ENCODE measurements around the gene TELO2.

The TELO2 gene

DNA sequence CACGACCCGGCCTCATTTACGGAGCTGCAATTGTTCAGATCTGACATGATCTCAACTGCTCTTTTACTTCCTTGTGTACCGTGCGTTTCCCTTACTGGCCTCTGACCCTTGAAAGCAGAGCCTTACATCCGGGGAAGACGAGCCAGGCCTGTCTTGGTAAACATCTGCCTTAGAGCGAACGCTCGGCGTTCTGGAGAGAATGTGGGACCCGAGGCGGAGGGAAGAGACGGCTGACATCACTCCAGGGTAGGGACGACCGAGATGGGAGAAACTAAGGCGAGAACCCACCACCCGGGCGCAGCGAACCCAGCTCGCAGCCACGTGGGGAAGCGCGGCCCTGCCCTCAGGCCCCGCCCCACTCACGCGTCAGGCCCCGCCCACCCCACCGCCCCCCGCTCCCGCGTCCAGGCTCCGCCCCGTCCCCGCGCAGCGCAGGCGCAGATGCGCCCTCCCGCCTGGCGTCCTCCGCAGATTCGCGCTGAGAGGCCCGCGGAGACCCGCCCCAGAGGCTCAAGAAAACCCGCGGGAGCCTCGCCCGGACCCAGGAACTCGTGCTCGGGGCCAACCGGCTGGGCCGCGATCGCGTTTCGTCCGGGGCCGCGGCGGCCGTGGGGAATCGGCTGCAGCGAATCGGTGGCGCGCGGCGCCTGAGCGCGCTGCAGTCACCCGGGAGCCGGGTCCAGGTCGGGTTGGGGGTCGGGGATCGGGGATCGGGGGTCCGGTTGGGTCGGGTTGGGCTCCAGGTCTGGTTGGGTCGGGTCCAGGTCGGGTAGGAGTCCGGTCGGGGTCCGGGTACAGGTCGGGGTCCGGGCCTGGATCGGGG is at the start of gene TELO2:
TSS of gene TELO2 (plus strand) at position 438 of the 823 bp plus-strand sequence. CDS start 922 bp downstream, outside the sequence.
- DNase-seq (ENCODE audit: low read depth in 2 of 2) = peak; percentile 64 to 81

DNA sequence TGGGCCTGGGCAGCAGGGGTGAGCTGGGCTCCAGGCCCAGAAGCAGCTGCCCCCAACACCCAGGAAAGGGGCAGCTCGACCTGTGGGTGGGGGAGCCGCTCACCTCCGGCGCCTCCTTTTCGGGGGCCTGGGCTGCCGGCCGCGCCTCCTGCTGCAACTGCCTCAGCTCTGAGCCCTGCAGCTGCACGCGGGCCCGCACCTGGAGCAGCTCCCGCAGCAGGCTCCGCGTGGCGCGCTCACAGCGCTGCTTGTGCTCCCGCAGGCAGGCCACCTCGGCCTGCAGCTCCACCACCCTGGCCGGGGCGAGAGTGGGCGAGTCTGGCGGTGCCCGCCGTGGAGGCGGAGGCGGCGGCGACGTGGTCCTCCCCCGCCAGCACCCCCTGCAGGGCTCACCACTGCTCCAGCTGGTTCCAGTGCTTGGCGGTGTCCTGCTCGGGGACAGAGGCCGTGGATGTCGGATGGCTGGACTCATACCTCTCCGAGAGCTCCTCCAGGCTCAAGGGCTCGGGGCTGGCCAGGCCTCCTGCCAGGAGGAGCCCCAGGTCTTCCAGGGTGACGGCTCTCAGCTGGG is 49.7 kb upstream of the TELO2 start:
- DNase-seq (ENCODE audit: low read depth in 2 of 2) = no peak

DNA sequence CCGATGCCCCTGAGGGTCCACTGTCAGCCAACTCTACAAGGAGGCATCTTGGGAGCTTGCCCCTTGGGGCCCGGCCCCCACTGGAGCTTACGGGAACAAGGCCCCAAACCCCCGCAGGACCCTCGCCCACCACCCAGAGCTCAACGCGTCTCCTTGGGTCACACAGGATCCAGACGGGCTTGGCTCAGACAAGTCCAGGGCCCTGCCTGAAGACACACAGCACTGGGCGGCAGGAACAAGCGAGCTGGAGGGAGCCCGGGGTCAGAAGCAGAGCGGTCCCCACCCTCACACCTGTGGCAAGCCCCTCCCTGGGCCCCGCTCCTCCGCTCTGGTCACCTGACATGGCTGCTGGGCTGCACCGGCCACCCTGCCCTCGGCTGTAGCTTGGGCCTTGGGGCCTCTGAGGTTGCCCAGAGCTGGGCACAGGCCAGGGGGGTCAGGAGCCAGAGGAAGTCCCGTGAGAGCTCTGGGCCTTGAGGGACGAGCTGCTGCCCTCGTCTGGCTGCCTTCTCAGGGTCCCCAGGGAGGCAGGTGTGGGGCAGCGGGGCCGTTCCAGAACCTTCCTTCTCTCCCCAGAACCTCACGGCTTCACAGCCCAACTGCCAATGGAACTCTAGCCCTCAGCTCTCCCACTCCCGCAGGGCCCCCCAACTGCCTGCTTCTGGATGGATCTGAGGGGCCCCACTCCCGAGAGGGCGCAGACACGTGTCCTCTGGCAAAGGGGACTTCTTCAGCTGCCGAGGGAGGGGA is 49.0 kb upstream of the TELO2 start, which contains the start of gene CCDC154:
TSS of gene CCDC154 (minus strand) at position 577 of the 750 bp plus-strand sequence. CDS start at position 343, 234 bp downstream.
- DNase-seq (ENCODE audit: low read depth in 2 of 2) = no peak

DNA sequence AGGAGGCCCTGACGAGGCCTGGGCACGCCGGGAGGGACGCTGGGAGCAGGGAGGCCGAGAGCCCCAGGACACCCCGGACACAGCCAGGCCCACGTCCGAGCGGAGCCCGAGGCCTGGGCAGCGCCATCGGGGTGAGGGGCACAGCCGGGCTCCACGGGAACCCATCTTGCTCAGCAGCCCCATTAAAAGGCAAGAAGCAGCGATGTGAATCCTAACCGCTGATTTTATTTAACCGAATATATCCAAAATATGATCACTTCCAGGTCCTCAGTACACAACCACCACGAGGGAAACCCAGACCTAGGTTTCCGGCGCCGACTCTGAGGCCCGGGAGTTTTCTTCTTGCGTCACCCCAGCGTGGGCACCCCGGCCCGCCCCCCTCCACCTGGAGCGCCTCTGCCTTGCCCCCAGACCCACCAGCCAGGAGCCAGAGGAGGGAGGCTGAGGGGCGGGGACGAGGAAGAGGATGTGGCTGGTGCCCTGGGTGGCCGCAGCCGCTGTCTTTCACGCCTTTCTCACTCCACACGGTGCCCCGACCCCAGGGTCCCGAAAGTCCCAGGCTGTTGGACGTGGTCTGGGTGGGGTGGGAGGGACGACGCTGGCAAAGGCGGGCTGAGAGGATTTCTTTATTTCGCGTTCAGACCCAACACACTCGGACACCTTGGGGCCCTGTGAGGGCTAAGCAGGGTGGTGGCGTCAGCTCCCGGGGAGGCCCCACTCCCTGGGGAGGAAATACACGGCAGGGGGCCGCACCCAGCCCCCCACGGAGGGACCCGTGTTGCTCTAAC is 48.2 kb upstream of the TELO2 start:
- DNase-seq (ENCODE audit: low read depth in 2 of 2) = no peak

DNA sequence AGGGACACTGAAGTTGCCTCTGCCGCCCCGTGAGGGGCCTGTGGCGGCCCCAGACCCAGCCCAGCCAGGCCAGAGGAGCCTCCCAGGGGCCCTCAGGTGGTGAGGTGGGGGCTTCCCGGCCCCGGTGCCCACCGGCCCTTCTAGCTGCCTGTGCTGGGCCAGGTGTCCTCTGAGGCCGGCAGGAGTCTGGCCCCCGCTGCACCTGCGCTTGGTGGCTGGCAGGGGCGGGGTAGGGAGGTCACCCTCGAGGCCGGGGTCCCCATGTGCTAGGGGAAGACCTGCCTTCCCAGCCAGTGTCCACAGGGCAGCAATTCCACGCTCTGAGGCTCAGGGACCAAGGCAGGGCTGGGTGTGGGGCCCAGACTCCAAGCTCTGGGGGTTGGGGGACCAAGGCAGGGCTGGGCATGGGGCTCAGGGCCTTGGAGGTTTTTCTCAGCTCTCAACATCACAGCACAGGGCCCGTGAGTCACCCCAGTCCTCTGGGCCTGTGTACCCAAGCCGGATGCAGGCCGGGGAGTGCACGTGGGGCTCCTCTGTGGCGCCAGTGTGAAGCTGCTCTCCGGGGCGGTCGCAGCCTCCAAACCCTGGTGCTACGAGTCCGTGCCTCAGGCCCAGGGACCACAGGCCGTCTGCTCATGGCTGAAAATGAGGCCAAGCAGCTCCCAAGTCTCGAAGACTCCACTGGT is 47.5 kb upstream of the TELO2 start:
- DNase-seq (ENCODE audit: low read depth in 2 of 2) = no peak

DNA sequence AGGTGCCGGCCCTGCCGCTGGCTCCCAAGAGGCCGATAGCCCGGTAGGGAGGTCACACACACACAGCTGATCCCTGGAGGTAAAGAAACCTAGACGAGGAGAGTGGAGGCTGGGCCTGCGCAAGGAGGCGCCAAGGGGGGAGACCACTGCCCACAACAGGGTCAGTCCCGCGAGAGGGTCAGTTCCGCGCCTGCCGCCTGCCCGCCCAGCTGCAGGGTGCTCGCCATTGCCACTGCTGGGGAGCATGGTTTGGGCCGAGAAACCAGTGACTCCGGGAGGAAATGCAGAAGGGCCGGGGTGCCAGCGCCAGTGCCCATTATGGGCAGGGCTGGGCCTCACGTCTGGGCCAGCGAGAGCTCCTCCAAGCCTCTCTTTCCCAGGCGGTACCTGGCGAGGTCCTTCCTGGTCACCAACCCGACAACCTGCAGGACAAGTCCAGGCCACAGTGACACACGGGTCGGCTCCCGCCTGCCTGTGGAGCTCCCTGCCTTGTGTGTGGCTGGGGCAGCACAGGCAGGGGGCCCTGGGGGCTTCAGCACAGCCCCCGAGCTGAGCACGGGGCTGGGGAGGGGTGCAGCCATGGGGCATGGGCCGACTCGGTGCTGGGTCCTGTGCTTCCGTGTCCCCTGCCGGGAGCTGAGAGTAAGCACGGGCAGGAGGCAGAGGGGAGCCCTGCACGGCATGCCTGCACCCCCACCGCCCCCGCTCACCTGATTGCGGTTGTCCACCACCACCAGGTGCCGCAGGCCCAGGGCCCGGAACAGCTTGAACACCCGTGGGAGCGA is 46.7 kb upstream of the TELO2 start:
- DNase-seq (ENCODE audit: low read depth in 2 of 2) = no peak

DNA sequence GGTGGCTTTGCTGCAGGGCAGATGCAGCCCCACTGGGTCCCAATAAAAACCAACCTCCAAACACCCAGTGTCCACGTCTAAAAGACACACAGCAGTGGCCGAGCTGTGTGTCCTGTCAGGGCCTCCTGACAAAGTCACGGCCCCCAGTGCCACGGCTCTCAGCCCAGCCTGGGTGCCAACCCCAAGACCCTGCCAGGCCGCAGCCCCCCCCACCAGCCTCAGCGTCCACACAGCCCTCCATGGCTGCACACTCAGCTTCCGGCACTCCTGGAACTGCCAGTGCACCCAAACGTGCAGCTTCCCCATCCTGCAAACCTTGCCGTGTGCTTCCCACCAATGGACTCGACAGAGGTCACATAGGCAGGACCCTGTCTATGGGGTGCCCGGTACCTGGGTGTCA is 45.2 kb upstream of the TELO2 start:
- DNase-seq (ENCODE audit: low read depth in 2 of 2) = no peak

DNA sequence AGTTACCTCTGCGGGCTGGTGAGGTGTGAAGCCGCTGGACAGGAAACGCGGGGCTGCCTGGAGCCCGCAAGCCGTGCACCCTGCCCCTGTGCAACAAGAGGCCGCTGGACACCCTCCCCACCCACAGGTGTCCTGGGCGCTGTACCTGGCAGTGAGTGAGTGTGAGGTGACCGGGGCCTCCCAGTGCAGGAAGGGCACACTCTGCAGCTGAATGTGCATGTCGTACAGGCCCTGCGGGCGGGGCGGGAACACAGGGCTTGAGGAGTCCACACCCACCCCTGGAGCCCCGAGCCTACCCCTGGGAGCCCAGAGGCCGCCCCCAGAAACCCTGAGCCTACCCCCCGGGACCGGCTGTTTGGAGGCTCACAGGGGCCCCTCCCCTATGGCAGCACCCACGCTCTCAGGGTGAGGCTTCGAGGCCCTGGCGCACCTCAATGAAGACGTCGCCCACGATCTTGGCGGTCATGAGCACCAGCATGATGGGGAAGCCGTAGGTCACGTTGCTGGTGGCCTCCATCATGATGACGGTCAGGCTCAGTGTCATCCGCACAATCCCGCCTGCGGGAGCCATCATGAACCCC is 44.5 kb upstream of the TELO2 start:
- DNase-seq (ENCODE audit: low read depth in 2 of 2) = no peak

DNA sequence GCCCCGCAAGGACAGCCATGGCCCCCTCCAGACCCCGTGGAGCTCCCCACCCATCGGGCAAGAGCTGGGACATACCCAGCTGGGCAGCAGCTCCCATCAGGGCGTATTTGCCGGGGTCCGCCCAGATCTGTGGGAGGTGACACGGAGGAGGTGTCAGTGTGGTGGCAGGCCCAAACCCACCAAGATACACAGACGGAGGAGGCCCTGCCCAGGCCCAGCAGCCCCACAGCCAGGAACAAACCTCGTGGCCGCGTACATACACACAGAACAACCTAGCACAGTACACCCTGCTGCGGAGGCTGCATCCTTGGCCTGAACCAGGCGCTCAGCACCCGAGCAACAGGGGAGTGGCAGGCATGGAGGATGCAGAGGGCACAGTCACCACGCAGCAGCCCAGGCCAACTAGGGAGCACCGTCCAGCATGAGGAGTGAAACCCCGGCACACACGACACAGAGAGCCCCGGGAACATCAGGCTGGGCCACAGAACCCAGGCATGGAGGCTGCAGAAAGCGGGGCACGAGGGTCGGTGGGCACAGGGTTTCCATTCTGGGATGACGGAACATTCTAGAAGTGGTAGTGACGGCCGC is 43.9 kb upstream of the TELO2 start:
- no peak for DNase-seq (ENCODE audit: low read depth in 2 of 2)

DNA sequence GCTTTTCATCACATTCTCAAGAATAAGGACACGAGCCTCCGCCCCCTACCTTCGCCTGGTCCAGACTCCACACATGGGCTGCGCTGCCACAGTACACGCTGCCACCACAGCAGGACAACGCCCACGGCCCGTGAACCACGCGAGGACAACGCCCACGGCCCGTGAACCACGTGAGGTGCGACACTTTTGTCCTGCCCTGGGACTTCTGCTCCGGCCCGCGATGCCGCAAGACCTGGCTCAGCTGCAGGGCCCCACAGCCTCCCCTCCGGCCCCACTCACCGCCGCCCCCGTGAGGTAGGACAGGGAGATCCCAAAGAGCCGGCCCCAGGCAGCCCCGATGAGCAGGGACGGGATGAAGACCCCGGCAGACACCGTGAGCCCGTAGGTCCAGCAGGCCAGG is 42.9 kb upstream of the TELO2 start:
- no peak for DNase-seq (ENCODE audit: low read depth in 2 of 2)

DNA sequence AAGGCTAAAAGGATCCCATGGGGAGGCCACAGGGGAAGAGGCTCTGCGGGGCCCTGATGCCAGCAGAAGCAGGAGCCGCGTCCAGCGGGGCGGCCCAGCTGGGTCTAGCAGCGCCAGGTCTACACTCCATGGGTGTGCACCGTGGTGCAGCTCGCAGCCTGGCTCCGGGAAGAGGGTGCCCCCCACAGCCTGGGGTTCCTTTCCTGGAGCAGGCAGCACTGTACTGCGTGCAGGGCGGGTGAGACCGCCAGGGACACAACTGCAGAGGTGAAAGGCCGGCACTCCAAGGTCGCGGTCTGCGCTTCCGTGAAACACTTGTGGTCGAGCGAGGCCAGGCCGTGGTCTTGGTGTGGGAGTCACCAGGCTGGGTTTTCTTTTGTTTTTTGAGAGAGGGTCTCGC is 42.3 kb upstream of the TELO2 start:
- DNase-seq (ENCODE audit: low read depth in 2 of 2) = no peak

DNA sequence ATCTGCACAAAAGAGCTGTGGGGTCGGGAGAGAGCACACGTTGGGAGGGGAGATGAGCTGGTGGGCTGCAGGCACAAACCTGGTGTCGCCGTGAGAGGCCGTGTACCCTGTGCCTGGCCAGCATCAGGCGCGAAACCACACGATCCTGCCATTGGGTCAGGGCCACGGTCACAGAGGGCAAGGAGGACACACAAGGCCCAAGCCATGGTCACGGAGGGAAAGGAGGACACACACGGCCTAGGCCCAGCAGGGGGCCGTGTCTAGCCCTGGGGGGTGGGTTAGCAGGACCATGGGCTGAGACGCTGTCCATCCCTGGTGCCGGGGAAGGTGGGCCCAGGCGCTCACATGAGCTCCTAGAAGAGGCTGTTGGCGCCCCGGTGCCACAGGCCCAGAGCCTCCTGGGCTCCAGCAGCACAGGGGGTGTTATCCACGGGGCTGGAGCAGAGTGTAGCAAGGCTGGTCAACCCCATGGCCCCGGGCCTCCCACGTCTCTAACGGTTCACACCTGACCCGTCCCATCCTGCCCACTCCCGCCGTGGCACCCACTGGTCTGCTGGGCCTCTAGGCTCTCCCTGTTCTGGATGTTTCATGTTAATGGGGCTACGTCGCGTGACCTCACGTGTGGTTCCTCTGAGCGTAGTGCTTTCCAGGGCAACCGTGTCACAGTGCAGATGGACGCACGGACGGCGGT is 41.3 kb upstream of the TELO2 start:
- no peak for DNase-seq (ENCODE audit: low read depth in 2 of 2)

DNA sequence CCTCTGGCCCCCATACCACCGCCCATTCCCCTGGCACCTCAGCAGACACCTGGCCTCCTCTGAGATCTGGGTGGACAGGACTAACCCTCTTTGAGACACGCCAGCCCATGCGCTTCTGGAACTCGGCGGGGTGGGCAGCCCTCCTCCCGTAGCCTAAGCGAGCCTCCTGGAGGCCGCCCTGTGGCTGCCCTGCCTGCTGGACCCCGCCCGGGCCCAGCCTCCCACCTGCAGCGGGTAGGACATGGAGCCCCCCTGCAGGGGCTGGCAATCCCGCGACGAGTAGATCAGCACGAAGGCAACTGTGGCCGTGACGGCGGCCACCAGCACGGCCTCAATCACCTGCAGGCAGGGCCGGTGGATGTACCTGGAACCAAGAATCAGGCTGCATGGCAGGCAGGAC is 40.6 kb upstream of the TELO2 start:
- DNase-seq (ENCODE audit: low read depth in 2 of 2) = no peak

DNA sequence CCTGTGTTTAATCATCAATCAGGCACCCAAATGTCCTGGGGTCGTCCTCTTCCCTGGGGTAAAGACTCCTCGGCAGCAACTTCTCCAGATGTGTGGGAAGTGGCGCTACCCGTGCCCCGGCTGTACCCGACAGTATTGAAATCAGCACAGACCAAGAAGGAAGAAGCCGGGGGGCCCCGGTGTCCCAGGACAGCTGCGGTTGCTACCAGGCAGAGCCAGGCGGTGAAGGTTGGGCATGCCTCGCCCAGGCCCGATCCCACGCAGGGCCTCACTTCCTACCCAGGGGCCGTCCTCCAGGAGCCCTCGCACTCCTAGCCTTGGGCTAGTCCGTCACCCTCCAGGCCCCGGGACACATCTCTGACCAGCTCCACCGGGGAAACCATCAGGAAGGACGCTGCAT is 39.8 kb upstream of the TELO2 start:
- DNase-seq (ENCODE audit: low read depth in 2 of 2) = no peak

DNA sequence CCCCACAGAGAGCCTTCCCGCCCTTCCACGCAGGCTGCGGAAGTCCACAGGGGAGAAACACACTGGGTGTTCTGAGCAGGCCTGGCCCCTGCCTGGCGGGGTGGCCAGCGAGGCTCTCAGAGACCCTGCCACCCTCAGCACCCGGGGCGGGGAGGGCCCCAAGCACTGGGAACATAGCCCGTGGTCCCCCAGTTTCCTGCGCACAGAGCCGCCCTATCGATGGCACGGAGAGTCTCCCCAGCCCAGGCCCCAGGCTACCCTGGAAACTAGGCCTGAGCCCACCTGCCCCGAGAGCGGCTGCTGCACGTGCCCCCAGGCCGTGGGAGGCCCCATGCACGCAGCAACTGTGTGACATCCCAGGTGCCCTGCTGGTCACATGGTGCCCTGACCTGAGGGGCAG is 38.6 kb upstream of the TELO2 start:
- DNase-seq (ENCODE audit: low read depth in 2 of 2) = no peak

DNA sequence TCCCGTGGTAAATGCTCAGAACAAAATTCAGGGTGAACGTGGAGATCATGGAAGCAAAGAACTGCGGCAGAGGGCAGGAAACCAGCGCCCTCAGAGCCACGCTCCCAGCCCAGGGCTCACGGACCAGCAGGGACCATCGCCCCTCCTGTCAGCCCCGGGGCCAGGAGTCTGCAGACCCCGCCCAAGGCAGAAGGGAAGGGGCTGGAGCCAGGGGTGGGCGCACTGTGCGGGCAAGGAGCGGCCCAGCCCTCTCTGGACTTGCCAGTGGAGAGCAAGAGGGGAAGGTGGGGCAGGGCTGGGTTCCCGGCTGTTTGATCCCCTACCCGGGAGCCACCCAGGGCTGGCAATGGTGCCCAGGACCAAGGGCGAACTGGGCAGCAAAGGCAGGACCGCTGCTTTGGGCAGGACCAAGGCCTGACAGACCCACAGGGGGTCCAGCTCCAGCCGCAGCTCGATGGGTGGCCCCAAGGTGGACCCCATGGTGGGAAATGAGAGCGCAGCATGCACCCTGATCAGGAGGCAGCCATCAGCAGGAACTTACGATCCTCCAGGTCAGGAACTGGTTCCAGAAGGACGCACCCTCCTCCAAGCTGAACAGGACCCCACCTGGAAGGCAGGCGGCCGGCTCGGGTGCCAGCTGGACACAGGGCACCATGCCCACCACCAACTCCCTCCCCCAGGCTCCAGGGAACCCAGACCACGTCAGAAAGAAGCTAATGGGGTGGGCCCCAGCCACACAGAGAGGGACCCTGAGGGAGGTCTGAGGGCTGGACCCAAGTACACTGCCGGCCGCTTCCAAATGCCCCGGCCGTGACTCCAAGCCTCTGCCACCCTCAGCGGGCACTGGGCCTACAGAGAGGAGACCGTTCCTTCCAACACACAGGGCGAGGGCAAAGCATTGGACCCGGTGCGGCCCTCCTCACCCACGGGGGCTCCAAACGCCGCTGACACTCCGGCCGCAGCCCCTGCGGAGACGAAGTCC is 37.7 kb upstream of the TELO2 start:
- no peak for DNase-seq (ENCODE audit: low read depth in 2 of 2)

DNA sequence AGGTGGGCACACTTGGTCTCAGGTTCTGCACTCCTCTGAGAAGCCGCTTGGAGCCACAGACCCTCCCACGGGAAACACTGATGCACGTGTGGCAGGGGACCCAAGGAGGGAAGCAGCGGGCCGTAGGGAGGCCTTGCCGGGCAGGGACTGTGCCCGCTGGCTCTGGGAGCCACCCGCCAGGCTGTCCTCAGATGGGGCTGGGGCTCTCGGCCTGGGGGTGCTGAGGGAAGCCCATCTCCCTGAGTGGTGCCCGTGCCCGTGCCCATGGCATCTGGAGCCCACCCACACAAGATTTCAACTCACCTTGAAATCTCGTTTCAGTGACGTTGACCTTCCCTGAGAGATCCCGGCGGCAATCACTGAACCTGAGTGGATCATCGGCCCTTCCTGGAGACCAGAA is 36.2 kb upstream of the TELO2 start:
- DNase-seq (ENCODE audit: low read depth in 2 of 2) = no peak

Data from stimulated activated CD8-positive, alpha-beta memory T cell treated with anti-CD3 and anti-CD28 coated beads, Interleukin-7, amount 100 ng/mL, for 4 hours (primary cell).